Urinary bladder (tissue), 4 donors: ENCODE results near the gene UNC5B. TPM values are rescaled to one million over a fixed set of nuclear protein-coding genes. Genes with fewer than 3 reads are reported as not detected.

Experiments
- DNase-seq: peaks from one replicate; pipeline ENCODE4 v3.0.0-alpha.2; 2015; ENCODE audit errors: extremely low spot score
- H3K27ac ChIP-seq: one replicate; pipeline ENCODE4 v1.5.1; 2013; ENCODE audit warnings: low read depth, mild to moderate bottlenecking, moderate library complexity
- H3K36me3 ChIP-seq: one replicate; pipeline ENCODE4 v1.6.1; 2013; ENCODE audit warnings: mild to moderate bottlenecking, moderate library complexity; ENCODE audit not compliant: insufficient read depth
- H3K4me1 ChIP-seq: one replicate; pipeline ENCODE4 v1.6.1; 2013; ENCODE audit warnings: mild to moderate bottlenecking, moderate library complexity; ENCODE audit not compliant: insufficient read depth
- H3K4me3 ChIP-seq: one replicate; pipeline ENCODE4 v1.5.1; 2013; ENCODE audit warnings: low read depth, low read length
- WGBS: extraction: QIAGEN DNeasy Blood & Tissue Kit; methylation state at CpG from one replicate; pipeline ENCODE4 v1.1.7; 2013; 5-methylcytosine and 5-hydroxymethylcytosine counted together
- polyA plus RNA-seq: library from polyadenylated mRNA; stranded (reverse); fragments of 200-250 nt; gene quantifications from one replicate; pipeline ENCODE4 v1.2.3, GENCODE V29; 2013
- total RNA-seq: library from RNA; depleted of rRNA; stranded (reverse); fragments of >200 nt; gene quantifications from one replicate; pipeline ENCODE4 v1.2.3, GENCODE V29; 2014
- donor health status: healthy with polysubstance abuse.
- donor health status: healthy.

The UNC5B gene
- total and polyA plus RNA-seq, 2 donors: 10.1 to 12.8 TPM

- Histone ChIP-seq H3K36me3 (no peaks in the 10 kb centered on the region), H3K4me1 (no peaks in the 10 kb centered on the region), H3K27ac (peak overlapping the region; percentile 54), H3K4me3 (no peak overlapping the region)
- no peak for DNase-seq
- WGBS: 59% methylated on average over 6 of the region's 6 CpGs
These were observed 31.5 kb downstream of the UNC5B start for GRCh38 chr10:71243756-71244395.

- H3K4me1 ChIP-seq: no peaks in the 10 kb centered on the region
- H3K27ac ChIP-seq: peak overlapping the region; percentile 80
These were observed 32.4 kb downstream of the UNC5B start for GRCh38 chr10:71244431-71245419.

GRCh38 chr10:71245420-71246325 lies 33.3 kb downstream of the UNC5B start:
- H3K36me3 ChIP-seq: no peaks in the 10 kb centered on the region
- H3K4me1 ChIP-seq: no peaks in the 10 kb centered on the region
- no peak overlapping the region for H3K4me3 ChIP-seq
- H3K27ac ChIP-seq: peak overlapping the region; percentile 80
- WGBS: 91% methylated on average over 21 of the region's 21 CpGs
- DNase-seq: no peak

More at GRCh38 chr10:71244431-71245419, 32.4 kb downstream of the UNC5B start:
- WGBS: 30% methylated on average over 29 of the region's 29 CpGs
- DNase-seq: peak; percentile 71
- no peaks in the 10 kb centered on the region for H3K36me3 ChIP-seq
- no peak overlapping the region for H3K4me3 ChIP-seq

- Histone ChIP-seq H3K4me3 (no peak overlapping the region), H3K4me1 (no peaks in the 10 kb centered on the region), H3K27ac (peak overlapping the region; percentile 80), H3K36me3 (no peaks in the 10 kb centered on the region)
- 72% methylated on average over 11 of the region's 11 CpGs for WGBS
- DNase-seq: peak; percentile 86
These were observed 34.4 kb downstream of the UNC5B start for GRCh38 chr10:71246591-71247413.

GRCh38 chr10:71247414-71247705 lies 35.0 kb downstream of the UNC5B start:
- DNase-seq: no peak
- H3K36me3 ChIP-seq: no peaks in the 10 kb centered on the region
- no peaks in the 10 kb centered on the region for H3K4me1 ChIP-seq
- WGBS: 89% methylated on average over 4 of the region's 4 CpGs
- peak overlapping the region; percentile 73 for H3K27ac ChIP-seq
- no peak overlapping the region for H3K4me3 ChIP-seq

- Histone ChIP-seq H3K27ac (peak overlapping the region; percentile 30), H3K36me3 (no peaks in the 10 kb centered on the region), H3K4me1 (no peaks in the 10 kb centered on the region), H3K4me3 (no peak overlapping the region)
- WGBS: 98% methylated on average over 1 of the region's 1 CpG
- DNase-seq: no peak
These were observed 35.4 kb downstream of the UNC5B start for GRCh38 chr10:71247804-71248203.

GRCh38 chr10:71248210-71248609 lies 35.8 kb downstream of the UNC5B start:
- Histone ChIP-seq H3K27ac (peak overlapping the region; percentile 30), H3K4me1 (no peaks in the 10 kb centered on the region), H3K36me3 (no peaks in the 10 kb centered on the region), H3K4me3 (no peak overlapping the region)
- no peak for DNase-seq
- 93% methylated on average over 6 of the region's 6 CpGs for WGBS

- H3K4me1 ChIP-seq: peaks cover 2% of the 10 kb centered on the region
- no peak for DNase-seq
- H3K27ac ChIP-seq: no peak overlapping the region
- no peak overlapping the region for H3K4me3 ChIP-seq
- H3K36me3 ChIP-seq: no peaks in the 10 kb centered on the region
- WGBS: 93% methylated on average over 7 of the region's 7 CpGs
These were observed 37.6 kb downstream of the UNC5B start for GRCh38 chr10:71249996-71250395.

- Histone ChIP-seq H3K4me3 (no peak overlapping the region), H3K36me3 (no peaks in the 10 kb centered on the region), H3K27ac (no peak overlapping the region), H3K4me1 (peaks cover 2% of the 10 kb centered on the region)
- DNase-seq: no peak
- 86% methylated on average over 3 of the region's 3 CpGs for WGBS
These were observed 38.0 kb downstream of the UNC5B start for GRCh38 chr10:71250405-71250804.

- DNase-seq: no peak
- WGBS: 97% methylated on average over 1 of the region's 1 CpG
- Histone ChIP-seq H3K4me1 (peaks cover 2% of the 10 kb centered on the region), H3K36me3 (no peaks in the 10 kb centered on the region), H3K27ac (no peak overlapping the region), H3K4me3 (no peak overlapping the region)
These were observed 38.5 kb downstream of the UNC5B start for GRCh38 chr10:71250842-71251241.

- peaks cover 2% of the 10 kb centered on the region for H3K4me1 ChIP-seq
- H3K4me3 ChIP-seq: no peak overlapping the region
- H3K27ac ChIP-seq: no peak overlapping the region
- 81% methylated on average over 6 of the region's 6 CpGs for WGBS
- no peak for DNase-seq
- H3K36me3 ChIP-seq: no peaks in the 10 kb centered on the region
These were observed 38.9 kb downstream of the UNC5B start for GRCh38 chr10:71251319-71251718.

GRCh38 chr10:71252220-71252619 lies 39.9 kb downstream of the UNC5B start:
- Histone ChIP-seq H3K4me3 (no peak overlapping the region), H3K4me1 (peaks cover 2% of the 10 kb centered on the region), H3K36me3 (no peaks in the 10 kb centered on the region), H3K27ac (no peak overlapping the region)
- DNase-seq: no peak
- 85% methylated on average over 6 of the region's 6 CpGs for WGBS
